HepG2 (cell line): ENCODE results near the gene ADSS1. TPM values are rescaled to one million over a fixed set of nuclear protein-coding genes. Genes with fewer than 3 reads are reported as not detected.
A peak's percentile ranks its signal among the peaks of the same experiment; 100 is the strongest.

Experiments
- AGO1 ChIP-seq: fragments of 200-400 bp; formaldehyde crosslinking; IDR thresholded peaks from 2 replicates; pipeline ENCODE4 v1.6.1; 2017; ENCODE audit warnings: mild to moderate bottlenecking, low read depth, low read length, moderate library complexity; ENCODE audit not compliant: poor library complexity, severe bottlenecking
- ATRX ChIP-seq: sonication (generic); formaldehyde crosslinking; IDR thresholded peaks from 2 replicates; pipeline ENCODE4 v1.4.0; 2020; ENCODE audit warnings: missing genetic modification reagents, borderline replicate concordance
- ETV5 ChIP-seq: IDR thresholded peaks from 2 replicates; pipeline ENCODE4 v1.6.1; 2018; ENCODE audit warnings: missing biosample characterization, missing genetic modification reagents, inconsistent platforms, borderline replicate concordance
- HNRNPK ChIP-seq: fragments of 200-400 bp; formaldehyde crosslinking; IDR thresholded peaks from 2 replicates; pipeline ENCODE4 v1.6.1; 2018; ENCODE audit warnings: low read length, low read depth, moderate library complexity, mild to moderate bottlenecking; ENCODE audit not compliant: poor library complexity, severe bottlenecking
- HOXA3 ChIP-seq: sonication (generic); formaldehyde crosslinking; IDR thresholded peaks from 2 replicates; pipeline ENCODE4 v1.5.0; 2020; ENCODE audit warnings: missing genetic modification reagents
- KDM1A ChIP-seq: IDR thresholded peaks from 2 replicates; pipeline ENCODE4 v1.6.1; 2016; ENCODE audit warnings: missing compliant biosample characterization
- NFYC ChIP-seq: IDR thresholded peaks from 2 replicates; pipeline ENCODE4 v1.6.1; 2016; ENCODE audit warnings: missing genetic modification reagents, missing compliant biosample characterization
- NR2F1 ChIP-seq, 2 experiments: fragments of 450-650 bp in 1 of 2; formaldehyde crosslinking in 1 of 2; IDR thresholded peaks; 2 replicates each; pipeline versions ENCODE4 v1.5.0 to v1.6.1; 2016 to 2020; ENCODE audit warnings: mild to moderate bottlenecking in 1 of 2, missing compliant biosample characterization in 1 of 2, missing genetic modification reagents in 1 of 2, moderate library complexity in 1 of 2
- RCOR2 ChIP-seq: IDR thresholded peaks from 2 replicates; pipeline ENCODE4 v1.6.1; 2016; ENCODE audit warnings: missing biosample characterization, missing genetic modification reagents
- REPIN1 ChIP-seq: sonication (generic); formaldehyde crosslinking; IDR thresholded peaks from 2 replicates; pipeline ENCODE4 v1.8.0; 2022; ENCODE audit warnings: missing genetic modification reagents, low read depth, mild to moderate bottlenecking, borderline replicate concordance
- SP5 ChIP-seq: IDR thresholded peaks from 2 replicates; pipeline ENCODE4 v1.6.1; 2016; ENCODE audit warnings: low read depth, borderline replicate concordance
- STAG1 ChIP-seq: sonication (generic); formaldehyde crosslinking; IDR thresholded peaks from 2 replicates; pipeline ENCODE4 v1.4.0; 2020; ENCODE audit warnings: missing genetic modification reagents
- SYNCRIP ChIP-seq: fragments of 200-400 bp; formaldehyde crosslinking; IDR thresholded peaks from 2 replicates; pipeline ENCODE4 v1.6.1; 2018; ENCODE audit warnings: mild to moderate bottlenecking, low read depth, low read length; ENCODE audit not compliant: insufficient read depth
- ZNF143 ChIP-seq: sonication (generic); formaldehyde crosslinking; IDR thresholded peaks from 2 replicates; pipeline ENCODE4 v1.4.0; 2020; ENCODE audit warnings: missing genetic modification reagents
- ZNF3 ChIP-seq: IDR thresholded peaks from 2 replicates; pipeline ENCODE4 v1.7.0; 2017; ENCODE audit warnings: inconsistent platforms
- ZNF317 ChIP-seq: sonication (generic); formaldehyde crosslinking; IDR thresholded peaks from 2 replicates; pipeline ENCODE4 v1.5.0; 2020; ENCODE audit warnings: mild to moderate bottlenecking, missing genetic modification reagents
- ZNF354B ChIP-seq: sonication (generic); formaldehyde crosslinking; IDR thresholded peaks from 2 replicates; pipeline ENCODE4 v1.8.0; 2022; ENCODE audit warnings: mild to moderate bottlenecking, missing genetic modification reagents
- ZNF546 ChIP-seq: sonication (generic); formaldehyde crosslinking; conservative IDR thresholded peaks from 2 replicates; pipeline ENCODE4 v1.8.1; 2023; ENCODE audit warnings: mild to moderate bottlenecking, missing genetic modification reagents
- ZNF7 ChIP-seq: IDR thresholded peaks from 2 replicates; pipeline ENCODE4 v1.6.1; 2016; ENCODE audit warnings: missing biosample characterization, missing genetic modification reagents
- ZNF816 ChIP-seq: sonication (generic); formaldehyde crosslinking; IDR thresholded peaks from 2 replicates; pipeline ENCODE4 v1.8.0; 2022; ENCODE audit warnings: missing genetic modification reagents, mild to moderate bottlenecking, borderline replicate concordance
- ZNF839 ChIP-seq: sonication (generic); formaldehyde crosslinking; IDR thresholded peaks from 2 replicates; pipeline ENCODE4 v1.4.0; 2020; ENCODE audit warnings: missing genetic modification reagents, mild to moderate bottlenecking, borderline replicate concordance
- ZNF879 ChIP-seq: sonication (generic); formaldehyde crosslinking; IDR thresholded peaks from 2 replicates; pipeline ENCODE4 v1.8.1; 2023; ENCODE audit warnings: missing genetic modification reagents
- ZSCAN21 ChIP-seq: sonication (generic); formaldehyde crosslinking; IDR thresholded peaks from 2 replicates; pipeline ENCODE4 v1.8.0; 2022; ENCODE audit warnings: mild to moderate bottlenecking, missing genetic modification reagents, moderate library complexity, borderline replicate concordance
- polyA plus RNA-seq, 8 experiments: library from polyadenylated mRNA; depleted of rRNA in 3 of 8; stranded (reverse) in 7 of 8; unstranded in 1 of 8; fragments of >200 nt; fragmentation: Illumina TruSeq in 4 of 8; extraction: Trizol in 4 of 8; gene quantifications; 2 replicates each; pipeline versions ENCODE4 v1.2.1 to v1.2.3, GENCODE V29; 2011 to 2016; ENCODE audit warnings: low read depth in 4 of 8, missing spikeins in 1 of 8, mixed read lengths in 1 of 8; ENCODE audit not compliant: insufficient read depth in 1 of 8
- total RNA-seq, 5 experiments: library from RNA; depleted of rRNA; stranded (reverse); fragments of >200 nt; fragmentation: Illumina TruSeq; extraction: Trizol; gene quantifications; 2 replicates each; pipeline ENCODE4 v1.2.3, GENCODE V29; 2016; ENCODE audit warnings: low read depth in 1 of 5
- TF ChIP-seq, protein P1 (sequence below): sonication (generic); formaldehyde crosslinking; IDR thresholded peaks from 2 replicates; pipeline ENCODE4 v1.5.0; 2020; ENCODE audit warnings: missing genetic modification reagents, mild to moderate bottlenecking, borderline replicate concordance
- TF ChIP-seq, protein P2 (sequence below): sonication (generic); formaldehyde crosslinking; IDR thresholded peaks from 2 replicates; pipeline ENCODE4; 2020; ENCODE audit warnings: missing genetic modification reagents, mild to moderate bottlenecking, borderline replicate concordance
- TF ChIP-seq, protein P3 (sequence below): IDR thresholded peaks from 2 replicates; pipeline ENCODE4 v1.6.1; 2016; ENCODE audit warnings: low read depth, control low read depth

The ADSS1 gene
- total and polyA plus RNA-seq, 2 of the 13 experiments (the other 11 are each of a cell fraction or from before 2014, with no cell fraction given), result 1.0 to 36.7 TPM

DNA sequence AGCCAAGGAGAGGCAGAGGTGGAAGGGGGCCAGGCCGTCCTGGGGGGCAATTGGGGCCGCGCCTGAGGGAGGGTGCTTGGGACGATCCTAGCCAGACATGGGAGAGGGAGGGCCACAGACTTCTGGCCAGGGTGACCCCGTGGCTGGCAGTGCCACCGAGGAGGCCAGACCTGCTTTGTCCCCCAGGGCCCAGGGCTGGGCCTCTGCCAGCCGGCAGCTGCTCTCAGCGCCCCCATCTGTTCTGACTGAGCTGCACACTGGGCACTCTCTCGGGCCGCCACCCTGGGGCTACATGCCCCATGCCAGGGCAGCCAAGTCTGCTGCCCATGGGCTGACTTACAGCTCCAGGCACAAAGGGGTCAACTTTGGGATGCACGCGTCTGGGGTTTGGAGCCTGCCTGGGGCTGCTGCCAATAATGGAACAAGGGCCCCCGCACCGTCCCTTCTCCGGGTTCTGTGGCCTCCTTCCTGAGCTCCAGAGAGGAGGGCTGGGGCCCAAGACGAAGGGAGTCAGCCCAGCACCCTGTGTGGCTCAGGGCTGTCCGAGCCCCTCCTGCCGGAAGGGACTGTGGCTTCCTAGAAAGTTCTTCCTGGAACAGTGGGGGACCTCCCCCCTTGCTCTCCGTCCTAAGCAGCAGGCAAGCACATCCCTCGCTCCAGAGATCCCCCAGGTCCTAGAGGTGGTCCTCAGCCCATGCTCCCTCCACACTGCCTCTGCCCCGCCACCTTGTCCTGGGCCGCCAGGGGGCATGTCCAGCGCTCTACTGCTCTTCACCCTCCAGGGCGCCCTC is 1.1 kb downstream of the ADSS1 start (continued):
- TF ChIP-seq REPIN1 (CRISPR knock-in tag), result no peak
- TF ChIP-seq AGO1, result peak; percentile 75
- TF ChIP-seq ZNF7 (CRISPR knock-in tag), result no peak
- TF ChIP-seq SYNCRIP, result no peak
- TF ChIP-seq, protein P1, sequence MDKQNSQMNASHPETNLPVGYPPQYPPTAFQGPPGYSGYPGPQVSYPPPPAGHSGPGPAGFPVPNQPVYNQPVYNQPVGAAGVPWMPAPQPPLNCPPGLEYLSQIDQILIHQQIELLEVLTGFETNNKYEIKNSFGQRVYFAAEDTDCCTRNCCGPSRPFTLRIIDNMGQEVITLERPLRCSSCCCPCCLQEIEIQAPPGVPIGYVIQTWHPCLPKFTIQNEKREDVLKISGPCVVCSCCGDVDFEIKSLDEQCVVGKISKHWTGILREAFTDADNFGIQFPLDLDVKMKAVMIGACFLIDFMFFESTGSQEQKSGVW (CRISPR knock-in tag), result no peak
- no peak for TF ChIP-seq ATRX (CRISPR knock-in tag)
- TF ChIP-seq ZNF546 (CRISPR knock-in tag), result no peak; the same call in 1 of the 2 replicates
- TF ChIP-seq ZNF317, result no peak
- TF ChIP-seq ZNF3 (CRISPR knock-in tag), result no peak
- TF ChIP-seq HOXA3 (CRISPR knock-in tag), result no peak
- peak; percentile 21; the same call in 1 of the 2 replicates for TF ChIP-seq RCOR2 (CRISPR knock-in tag)
- TF ChIP-seq KDM1A (CRISPR knock-in tag), result peak; percentile 58; the same call in 1 of the 2 replicates
- TF ChIP-seq ZNF839, result no peak
- no peak for TF ChIP-seq ZNF354B
- TF ChIP-seq ZNF816 (CRISPR knock-in tag), result 0 out of 2 replicates have a peak, but pooled peaks have one; percentile 51
- 0 out of 4 replicates have a peak, but pooled peaks of 1 of the 2 experiments have one; percentile 23 for TF ChIP-seq NR2F1 (CRISPR knock-in tag; IDR thresholded peaks at IDR 0.05)
- peak; percentile 11; the same call in 1 of the 2 replicates for TF ChIP-seq SP5 (CRISPR knock-in tag)
- no peak for TF ChIP-seq HNRNPK
- TF ChIP-seq ZSCAN21 (CRISPR knock-in tag), result peak; percentile 1; the same call in 1 of the 2 replicates
- peak; percentile 57 for TF ChIP-seq STAG1
- TF ChIP-seq NFYC (CRISPR knock-in tag), result no peak
- no peak for TF ChIP-seq ZNF879 (CRISPR knock-in tag)
- TF ChIP-seq ETV5 (CRISPR knock-in tag), result peak; percentile 64; the same call in 1 of the 2 replicates
- TF ChIP-seq ZNF143 (CRISPR knock-in tag), result no peak
- TF ChIP-seq, protein P2, sequence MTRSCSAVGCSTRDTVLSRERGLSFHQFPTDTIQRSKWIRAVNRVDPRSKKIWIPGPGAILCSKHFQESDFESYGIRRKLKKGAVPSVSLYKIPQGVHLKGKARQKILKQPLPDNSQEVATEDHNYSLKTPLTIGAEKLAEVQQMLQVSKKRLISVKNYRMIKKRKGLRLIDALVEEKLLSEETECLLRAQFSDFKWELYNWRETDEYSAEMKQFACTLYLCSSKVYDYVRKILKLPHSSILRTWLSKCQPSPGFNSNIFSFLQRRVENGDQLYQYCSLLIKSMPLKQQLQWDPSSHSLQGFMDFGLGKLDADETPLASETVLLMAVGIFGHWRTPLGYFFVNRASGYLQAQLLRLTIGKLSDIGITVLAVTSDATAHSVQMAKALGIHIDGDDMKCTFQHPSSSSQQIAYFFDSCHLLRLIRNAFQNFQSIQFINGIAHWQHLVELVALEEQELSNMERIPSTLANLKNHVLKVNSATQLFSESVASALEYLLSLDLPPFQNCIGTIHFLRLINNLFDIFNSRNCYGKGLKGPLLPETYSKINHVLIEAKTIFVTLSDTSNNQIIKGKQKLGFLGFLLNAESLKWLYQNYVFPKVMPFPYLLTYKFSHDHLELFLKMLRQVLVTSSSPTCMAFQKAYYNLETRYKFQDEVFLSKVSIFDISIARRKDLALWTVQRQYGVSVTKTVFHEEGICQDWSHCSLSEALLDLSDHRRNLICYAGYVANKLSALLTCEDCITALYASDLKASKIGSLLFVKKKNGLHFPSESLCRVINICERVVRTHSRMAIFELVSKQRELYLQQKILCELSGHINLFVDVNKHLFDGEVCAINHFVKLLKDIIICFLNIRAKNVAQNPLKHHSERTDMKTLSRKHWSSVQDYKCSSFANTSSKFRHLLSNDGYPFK, result 0 out of 2 replicates have a peak, but pooled peaks have one; percentile 30
- TF ChIP-seq, protein P3, sequence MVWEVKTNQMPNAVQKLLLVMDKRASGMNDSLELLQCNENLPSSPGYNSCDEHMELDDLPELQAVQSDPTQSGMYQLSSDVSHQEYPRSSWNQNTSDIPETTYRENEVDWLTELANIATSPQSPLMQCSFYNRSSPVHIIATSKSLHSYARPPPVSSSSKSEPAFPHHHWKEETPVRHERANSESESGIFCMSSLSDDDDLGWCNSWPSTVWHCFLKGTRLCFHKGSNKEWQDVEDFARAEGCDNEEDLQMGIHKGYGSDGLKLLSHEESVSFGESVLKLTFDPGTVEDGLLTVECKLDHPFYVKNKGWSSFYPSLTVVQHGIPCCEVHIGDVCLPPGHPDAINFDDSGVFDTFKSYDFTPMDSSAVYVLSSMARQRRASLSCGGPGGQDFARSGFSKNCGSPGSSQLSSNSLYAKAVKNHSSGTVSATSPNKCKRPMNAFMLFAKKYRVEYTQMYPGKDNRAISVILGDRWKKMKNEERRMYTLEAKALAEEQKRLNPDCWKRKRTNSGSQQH, result peak; percentile 48; the same call in 1 of the 2 replicates
